GM12864 (cell line): ENCODE measurements around the gene RBM12.
A peak's percentile ranks its signal among the peaks of the same experiment; 100 is the strongest.

Experiments used
- DNase-seq: peaks from one replicate; pipeline ENCODE4 v3.0.0-alpha.2; 2011; ENCODE audit warnings: low read depth
- H3K4me3 ChIP-seq: 2 replicates; pipeline ENCODE4 v1.5.1; 2011; ENCODE audit warnings: mild to moderate bottlenecking, low read depth, low read length, control low read depth
- TF ChIP-seq, protein P1 (sequence below): IDR thresholded peaks from 2 replicates; pipeline ENCODE4 v1.5.1; 2011; ENCODE audit warnings: low read depth, mild to moderate bottlenecking, moderate library complexity, low read length, control low read depth, inconsistent platforms; ENCODE audit errors: missing control alignments

The RBM12 gene

DNA sequence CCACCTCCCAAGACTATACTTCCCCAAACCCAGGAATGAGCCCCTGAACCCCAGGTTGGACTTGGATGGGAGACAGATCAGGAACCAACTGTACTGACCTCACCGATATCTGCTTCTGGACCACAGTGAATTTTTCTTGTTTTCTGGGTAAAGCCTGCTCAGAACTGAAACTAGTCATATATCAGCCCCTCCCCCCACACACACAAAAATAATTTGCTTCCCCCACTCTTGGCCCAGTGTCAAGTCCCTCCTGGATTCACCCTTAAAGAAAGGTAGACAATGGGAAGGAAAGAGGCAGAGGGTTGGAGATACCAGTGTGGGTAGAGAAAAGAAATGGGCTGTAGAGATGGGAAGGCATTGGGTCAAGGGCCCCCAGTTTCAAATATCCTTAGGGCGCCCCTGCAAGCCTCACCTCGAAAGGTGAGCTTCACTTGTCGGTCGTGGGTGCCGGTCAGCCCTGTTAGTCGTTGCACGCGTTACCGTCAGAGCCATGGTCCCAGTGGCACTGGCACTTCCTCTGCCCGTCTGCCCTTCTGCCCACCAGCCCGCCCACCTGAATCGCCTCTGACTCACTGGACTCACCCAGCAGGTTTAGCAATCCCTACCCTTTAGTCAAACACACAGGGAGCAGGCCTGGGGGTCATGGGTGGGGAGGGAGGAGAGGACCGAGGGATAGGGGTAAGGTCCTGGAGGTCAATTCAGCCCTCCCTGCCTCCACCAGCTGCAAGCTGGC is 57.5 kb downstream of the RBM12 start:
- TF ChIP-seq, protein P1, sequence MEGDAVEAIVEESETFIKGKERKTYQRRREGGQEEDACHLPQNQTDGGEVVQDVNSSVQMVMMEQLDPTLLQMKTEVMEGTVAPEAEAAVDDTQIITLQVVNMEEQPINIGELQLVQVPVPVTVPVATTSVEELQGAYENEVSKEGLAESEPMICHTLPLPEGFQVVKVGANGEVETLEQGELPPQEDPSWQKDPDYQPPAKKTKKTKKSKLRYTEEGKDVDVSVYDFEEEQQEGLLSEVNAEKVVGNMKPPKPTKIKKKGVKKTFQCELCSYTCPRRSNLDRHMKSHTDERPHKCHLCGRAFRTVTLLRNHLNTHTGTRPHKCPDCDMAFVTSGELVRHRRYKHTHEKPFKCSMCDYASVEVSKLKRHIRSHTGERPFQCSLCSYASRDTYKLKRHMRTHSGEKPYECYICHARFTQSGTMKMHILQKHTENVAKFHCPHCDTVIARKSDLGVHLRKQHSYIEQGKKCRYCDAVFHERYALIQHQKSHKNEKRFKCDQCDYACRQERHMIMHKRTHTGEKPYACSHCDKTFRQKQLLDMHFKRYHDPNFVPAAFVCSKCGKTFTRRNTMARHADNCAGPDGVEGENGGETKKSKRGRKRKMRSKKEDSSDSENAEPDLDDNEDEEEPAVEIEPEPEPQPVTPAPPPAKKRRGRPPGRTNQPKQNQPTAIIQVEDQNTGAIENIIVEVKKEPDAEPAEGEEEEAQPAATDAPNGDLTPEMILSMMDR = no peak
- no peak for DNase-seq
- no peak overlapping the region for H3K4me3 ChIP-seq

DNA sequence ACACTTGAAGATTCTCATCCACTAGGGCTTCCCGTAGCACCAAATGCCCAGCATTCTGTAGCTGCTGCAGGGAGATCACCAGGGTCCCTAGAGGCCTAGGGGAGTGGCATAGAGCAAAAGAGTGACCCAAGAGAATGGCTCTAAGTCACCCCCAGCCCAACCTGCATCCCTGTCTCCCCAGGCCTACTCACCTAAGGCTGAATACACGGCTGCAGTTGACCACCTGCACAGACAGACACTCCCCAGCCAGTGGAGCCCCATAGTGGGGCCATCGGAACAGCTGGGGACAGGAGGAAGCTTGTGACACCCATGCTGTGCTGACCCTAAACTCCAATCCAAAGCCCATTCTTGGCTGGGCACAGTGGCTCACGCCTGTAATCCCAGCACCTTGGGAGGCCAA is 58.6 kb downstream of the RBM12 start:
- H3K4me3 ChIP-seq = no peak overlapping the region
- no peak for DNase-seq
- TF ChIP-seq, protein P1 = no peak

DNA sequence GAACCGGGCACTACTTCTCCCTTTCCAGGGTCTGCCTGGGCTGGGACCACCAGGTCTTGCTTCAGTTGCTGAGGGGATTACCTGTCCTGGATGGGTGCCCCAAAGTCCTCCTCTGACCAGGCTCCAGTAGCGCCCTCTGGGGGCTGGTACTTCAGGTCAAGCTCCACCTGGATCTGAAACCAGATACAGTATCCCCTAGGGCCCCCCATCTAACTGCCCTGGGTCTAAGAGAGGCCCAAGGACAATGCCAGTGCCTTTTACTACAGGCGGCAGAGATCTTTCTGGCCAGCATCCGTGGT is 60.3 kb downstream of the RBM12 start:
- no peak for DNase-seq
- TF ChIP-seq, protein P1 = peak; percentile 47
- no peak overlapping the region for H3K4me3 ChIP-seq

DNA sequence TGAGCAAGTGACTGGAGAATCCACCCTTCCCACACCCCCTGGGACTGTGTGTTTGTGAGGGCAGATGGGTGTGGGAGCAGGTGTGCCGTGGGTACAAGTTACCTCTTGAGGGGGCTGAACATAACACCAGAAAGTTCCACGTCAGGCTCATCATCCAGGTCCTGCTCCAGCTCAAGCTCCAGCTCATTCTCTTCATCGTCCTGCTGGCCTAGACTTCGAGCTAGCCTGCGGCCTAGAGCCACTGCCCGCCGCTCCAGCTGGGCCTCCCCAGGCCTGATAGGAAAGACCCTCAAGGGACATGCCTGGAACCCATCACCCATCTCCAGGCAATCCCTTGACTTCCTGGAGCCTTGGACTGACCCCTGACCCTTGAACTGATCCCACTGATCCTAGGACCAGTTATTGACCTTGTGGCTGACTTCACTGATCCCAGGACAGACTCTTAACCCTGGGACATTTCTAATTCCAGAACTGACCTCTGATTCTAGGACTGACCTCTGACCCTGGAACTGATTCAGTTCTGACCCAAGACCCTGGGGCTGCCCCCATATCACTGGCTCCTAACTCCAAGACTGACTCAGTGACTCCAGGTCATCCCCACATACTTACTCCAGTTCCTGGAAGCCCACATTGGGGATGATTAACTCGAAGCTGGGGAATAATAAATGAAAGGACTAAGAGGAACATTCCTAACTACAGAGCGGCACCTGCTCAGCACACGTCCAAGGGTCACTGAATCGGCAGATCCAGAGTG is 60.8 kb downstream of the RBM12 start:
- TF ChIP-seq, protein P1 = no peak
- H3K4me3 ChIP-seq = no peak overlapping the region
- DNase-seq = no peak

DNA sequence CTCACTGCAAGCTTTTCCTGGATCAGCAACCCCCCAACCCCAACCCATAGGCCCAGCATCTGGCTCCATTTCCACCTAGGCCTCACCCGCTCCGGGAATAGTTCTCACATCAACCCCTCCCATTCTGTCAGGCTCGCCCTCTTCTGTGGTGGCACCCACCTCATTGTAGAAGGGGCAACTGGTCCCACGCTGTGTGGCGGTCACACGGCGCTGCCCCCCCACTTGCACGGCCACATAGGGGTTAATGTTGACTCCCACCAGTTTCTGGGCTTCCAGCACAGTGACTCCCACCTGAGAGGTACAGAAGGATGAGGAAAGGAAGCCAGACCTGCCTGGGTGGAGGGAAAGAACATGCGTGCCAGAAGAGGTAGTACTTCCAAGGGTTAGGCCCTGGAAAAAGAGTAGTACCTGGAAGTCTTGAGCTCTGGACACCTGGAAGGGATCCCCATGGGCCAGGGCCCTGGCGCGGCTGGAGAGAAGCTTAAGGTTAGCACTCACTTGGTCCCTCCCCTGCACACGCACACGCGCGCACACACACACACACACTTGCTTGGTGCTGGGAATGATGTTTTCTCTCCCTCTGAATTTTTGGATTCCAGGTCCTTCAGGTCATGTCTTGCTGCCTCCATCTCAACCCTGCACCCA is 61.7 kb downstream of the RBM12 start:
- DNase-seq = no peak
- TF ChIP-seq, protein P1 = no peak
- H3K4me3 ChIP-seq = no peak overlapping the region

DNA sequence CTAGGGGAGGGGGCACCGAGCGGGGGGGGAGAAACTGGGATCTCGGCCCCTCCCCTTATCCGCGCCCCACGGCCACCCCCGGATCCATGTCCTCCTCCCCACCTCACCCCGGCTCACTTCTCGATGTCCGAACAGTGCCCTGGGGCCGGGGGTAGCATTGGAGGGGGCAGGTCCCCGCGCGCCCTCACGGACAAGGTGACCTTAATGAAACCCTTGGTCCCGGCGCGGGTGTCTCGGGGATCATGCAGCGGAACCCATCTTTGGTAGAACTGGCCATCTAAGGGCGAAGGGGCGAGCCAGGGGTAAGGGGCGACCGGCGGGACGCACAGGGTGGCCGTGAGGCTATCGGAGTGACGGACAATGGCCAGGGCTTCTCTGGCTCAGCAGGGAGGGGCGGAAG is 62.7 kb downstream of the RBM12 start:
- H3K4me3 ChIP-seq = peak overlapping the region; percentile 42
- TF ChIP-seq, protein P1 = no peak

More for the DNA sequence above, 62.7 kb downstream of the RBM12 start:
- no peak for DNase-seq
